Body of pancreas (tissue), 4 donors: Measurements from ENCODE around the gene GCH1.

Experiments
- POLR2A ChIP-seq, 3 donors: fragments of 450-650 bp; IDR thresholded peaks; one replicate each; pipeline ENCODE4 v1.6.1; 2016; ENCODE audit warnings: antibody characterized with exemption in 3 of 3, mild to moderate bottlenecking in 2 of 3
- TF ChIP-seq, protein P1 (sequence below), 7 experiments: fragments of 450-650 bp in 4 of 7; fragments of 200-600 bp in 3 of 7; sonication (generic) in 3 of 7; IDR thresholded peaks; one replicate each; pipeline ENCODE4 v1.5.1; 2016 to 2019; ENCODE audit warnings: antibody characterized with exemption in 7 of 7

DNA sequence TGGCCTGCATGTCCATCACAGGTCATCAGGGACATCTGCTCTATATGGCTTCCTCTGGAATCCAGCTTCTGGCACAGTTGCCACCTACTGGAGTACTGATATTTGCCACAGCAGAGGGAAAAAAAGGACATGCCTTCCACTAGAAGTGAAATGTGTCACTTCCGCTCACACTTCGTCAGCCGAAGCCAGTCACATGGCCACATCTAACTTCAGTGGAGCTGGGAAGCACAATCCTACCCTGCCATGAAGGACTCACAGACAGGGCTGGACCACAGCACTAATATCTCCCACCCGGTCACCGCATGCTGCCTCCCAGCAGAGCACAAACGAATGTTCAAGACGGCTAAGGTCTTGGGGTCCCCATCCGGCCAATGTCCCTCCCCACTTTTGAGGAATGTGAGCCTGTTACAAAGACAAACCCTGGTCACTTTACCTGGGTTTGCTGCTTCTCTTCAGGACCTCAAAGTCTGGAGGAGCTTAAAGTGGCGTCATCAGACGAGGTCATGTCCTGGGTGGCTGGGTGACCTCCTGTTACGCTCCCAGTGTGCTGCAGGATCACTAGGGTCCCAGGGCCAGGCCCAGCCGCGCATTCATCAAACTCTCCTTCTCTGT lies 98.6 kb downstream of the GCH1 start:
- TF ChIP-seq, protein P1, sequence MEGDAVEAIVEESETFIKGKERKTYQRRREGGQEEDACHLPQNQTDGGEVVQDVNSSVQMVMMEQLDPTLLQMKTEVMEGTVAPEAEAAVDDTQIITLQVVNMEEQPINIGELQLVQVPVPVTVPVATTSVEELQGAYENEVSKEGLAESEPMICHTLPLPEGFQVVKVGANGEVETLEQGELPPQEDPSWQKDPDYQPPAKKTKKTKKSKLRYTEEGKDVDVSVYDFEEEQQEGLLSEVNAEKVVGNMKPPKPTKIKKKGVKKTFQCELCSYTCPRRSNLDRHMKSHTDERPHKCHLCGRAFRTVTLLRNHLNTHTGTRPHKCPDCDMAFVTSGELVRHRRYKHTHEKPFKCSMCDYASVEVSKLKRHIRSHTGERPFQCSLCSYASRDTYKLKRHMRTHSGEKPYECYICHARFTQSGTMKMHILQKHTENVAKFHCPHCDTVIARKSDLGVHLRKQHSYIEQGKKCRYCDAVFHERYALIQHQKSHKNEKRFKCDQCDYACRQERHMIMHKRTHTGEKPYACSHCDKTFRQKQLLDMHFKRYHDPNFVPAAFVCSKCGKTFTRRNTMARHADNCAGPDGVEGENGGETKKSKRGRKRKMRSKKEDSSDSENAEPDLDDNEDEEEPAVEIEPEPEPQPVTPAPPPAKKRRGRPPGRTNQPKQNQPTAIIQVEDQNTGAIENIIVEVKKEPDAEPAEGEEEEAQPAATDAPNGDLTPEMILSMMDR (IDR thresholded peaks at IDR 0.05) = no peak
- TF ChIP-seq POLR2A (IDR thresholded peaks at IDR 0.05) = no peak
